Spleen (tissue), 7 donors: ENCODE data around the gene U2AF1L4.

ENCODE experiments used
- POLR2AphosphoS5 ChIP-seq, 3 donors: sonication (generic); formaldehyde crosslinking; IDR thresholded peaks; one replicate each; pipeline ENCODE4 v1.5.1; 2017; ENCODE audit warnings: antibody characterized with exemption in 3 of 3
- TF ChIP-seq, protein P1 (sequence below), 11 experiments: fragments of 200-600 bp in 7 of 11; fragments of 450-650 bp in 4 of 11; sonication (generic) in 4 of 11; IDR thresholded peaks in 8 of 11; conservative IDR thresholded peaks in 3 of 11; 1 replicate in 7 of 11; 2 replicates in 4 of 11; pipeline versions ENCODE4 v1.4.0 to v1.8.0; 2016 to 2021; ENCODE audit warnings: antibody characterized with exemption in 11 of 11, inconsistent platforms in 4 of 11, mild to moderate bottlenecking in 1 of 11
- donor health status: DM: no; HTN: no; CAD: no; lungs with moderate emphysema.
- donor health status: DM: no; HTN: no; CAD: no.
- donor health status: DM: no; HTN: no; CAD: no.

DNA sequence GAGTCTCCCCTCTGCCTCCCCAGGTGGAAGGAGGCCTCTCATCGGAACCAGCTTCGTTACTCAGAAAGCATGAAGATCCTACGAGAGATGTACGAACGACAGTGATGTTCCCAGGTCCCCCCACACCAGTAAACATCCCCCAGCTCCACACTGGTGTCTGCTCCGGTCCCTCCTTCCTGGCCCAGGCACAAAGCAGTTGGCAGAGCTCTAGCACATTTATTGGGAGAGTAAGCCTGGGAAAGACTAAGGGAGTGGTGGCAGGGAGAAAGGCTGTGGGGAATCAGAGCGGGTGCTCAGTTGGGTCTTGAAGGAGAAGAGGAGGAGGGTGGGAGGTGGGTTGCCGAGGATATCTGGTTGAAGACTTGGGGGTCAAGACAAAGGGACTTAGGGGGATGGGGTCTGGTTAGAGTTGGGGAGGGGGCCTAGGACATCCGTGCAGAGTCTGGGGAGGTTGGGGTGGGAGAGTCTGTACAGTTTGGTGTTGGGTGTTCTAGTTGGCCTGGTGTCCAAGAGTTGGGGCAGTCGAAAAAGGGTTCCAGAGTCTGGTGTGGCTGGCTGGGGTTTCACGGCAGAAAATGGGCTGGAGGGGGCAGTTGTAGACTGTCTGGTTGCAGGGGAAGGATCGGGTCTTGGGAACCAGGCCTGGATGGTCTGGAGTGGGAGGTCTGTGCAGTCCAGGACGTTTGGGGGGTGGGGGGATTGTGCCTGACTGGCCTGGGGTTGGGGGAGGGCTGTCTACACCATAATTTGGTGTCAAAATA is 9.3 kb upstream of the U2AF1L4 start:
- no peak for TF ChIP-seq POLR2AphosphoS5 (IDR thresholded peaks at IDR 0.05)
- TF ChIP-seq, protein P1, sequence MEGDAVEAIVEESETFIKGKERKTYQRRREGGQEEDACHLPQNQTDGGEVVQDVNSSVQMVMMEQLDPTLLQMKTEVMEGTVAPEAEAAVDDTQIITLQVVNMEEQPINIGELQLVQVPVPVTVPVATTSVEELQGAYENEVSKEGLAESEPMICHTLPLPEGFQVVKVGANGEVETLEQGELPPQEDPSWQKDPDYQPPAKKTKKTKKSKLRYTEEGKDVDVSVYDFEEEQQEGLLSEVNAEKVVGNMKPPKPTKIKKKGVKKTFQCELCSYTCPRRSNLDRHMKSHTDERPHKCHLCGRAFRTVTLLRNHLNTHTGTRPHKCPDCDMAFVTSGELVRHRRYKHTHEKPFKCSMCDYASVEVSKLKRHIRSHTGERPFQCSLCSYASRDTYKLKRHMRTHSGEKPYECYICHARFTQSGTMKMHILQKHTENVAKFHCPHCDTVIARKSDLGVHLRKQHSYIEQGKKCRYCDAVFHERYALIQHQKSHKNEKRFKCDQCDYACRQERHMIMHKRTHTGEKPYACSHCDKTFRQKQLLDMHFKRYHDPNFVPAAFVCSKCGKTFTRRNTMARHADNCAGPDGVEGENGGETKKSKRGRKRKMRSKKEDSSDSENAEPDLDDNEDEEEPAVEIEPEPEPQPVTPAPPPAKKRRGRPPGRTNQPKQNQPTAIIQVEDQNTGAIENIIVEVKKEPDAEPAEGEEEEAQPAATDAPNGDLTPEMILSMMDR (IDR thresholded peaks at IDR 0.05 in 8 of 11, conservative IDR thresholded peaks at IDR 0.05 in 3 of 11), result no peak
